ENCODE measurements around the gene INSYN2B.

INSYN2B gene

DNA sequence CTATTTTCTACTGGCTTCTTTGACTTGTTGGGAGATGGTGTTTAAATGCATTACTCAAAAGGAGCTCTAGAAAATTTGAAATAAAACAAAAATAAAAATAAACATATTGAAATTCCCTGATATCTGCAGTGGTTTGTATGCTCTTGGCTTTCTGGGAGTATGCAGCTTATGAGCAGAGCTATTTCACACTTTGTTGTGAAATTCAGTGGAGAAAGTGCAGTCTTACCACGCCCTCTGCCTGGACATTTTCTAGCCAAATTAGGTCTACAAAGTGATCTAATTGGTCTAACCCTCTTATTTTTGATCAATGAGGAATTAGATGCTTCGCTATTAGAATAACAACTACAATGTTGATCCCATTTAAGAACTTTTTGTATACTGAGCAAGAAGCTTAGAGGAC, 66.8 kb downstream of the INSYN2B start:
- no peak overlapping the region for H3K27ac ChIP-seq (ENCODE audit: low read length)
- H3K36me3 ChIP-seq (ENCODE audit: insufficient read depth, low read length): peaks cover 4% of the 10 kb centered on the region; the same call in 1 of the 2 replicates
- TF ChIP-seq, protein P1, sequence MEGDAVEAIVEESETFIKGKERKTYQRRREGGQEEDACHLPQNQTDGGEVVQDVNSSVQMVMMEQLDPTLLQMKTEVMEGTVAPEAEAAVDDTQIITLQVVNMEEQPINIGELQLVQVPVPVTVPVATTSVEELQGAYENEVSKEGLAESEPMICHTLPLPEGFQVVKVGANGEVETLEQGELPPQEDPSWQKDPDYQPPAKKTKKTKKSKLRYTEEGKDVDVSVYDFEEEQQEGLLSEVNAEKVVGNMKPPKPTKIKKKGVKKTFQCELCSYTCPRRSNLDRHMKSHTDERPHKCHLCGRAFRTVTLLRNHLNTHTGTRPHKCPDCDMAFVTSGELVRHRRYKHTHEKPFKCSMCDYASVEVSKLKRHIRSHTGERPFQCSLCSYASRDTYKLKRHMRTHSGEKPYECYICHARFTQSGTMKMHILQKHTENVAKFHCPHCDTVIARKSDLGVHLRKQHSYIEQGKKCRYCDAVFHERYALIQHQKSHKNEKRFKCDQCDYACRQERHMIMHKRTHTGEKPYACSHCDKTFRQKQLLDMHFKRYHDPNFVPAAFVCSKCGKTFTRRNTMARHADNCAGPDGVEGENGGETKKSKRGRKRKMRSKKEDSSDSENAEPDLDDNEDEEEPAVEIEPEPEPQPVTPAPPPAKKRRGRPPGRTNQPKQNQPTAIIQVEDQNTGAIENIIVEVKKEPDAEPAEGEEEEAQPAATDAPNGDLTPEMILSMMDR (IDR thresholded peaks at IDR 0.05; ENCODE audit: borderline replicate concordance, extremely low read depth, low read length, poor library complexity, severe bottlenecking): no peak
- no peak for TF ChIP-seq EZH2 (IDR thresholded peaks at IDR 0.05; ENCODE audit: borderline replicate concordance, low read depth, low read length, severe bottlenecking)
- H3K4me3 ChIP-seq (ENCODE audit: low read depth in 1 of 2, low read length in 2 of 2): no peak overlapping the region
- DNase-seq: no peak
- H3K4me2 ChIP-seq (ENCODE audit: insufficient read depth, low read length): no peak overlapping the region
- H4K20me1 ChIP-seq (ENCODE audit: insufficient read depth, low read length): 0 out of 2 replicates have a peak, but pooled peaks cover 2% of the 10 kb centered on the region
- no peaks in the 10 kb centered on the region for H3K79me2 ChIP-seq (ENCODE audit: insufficient read depth, low read length)
- H3K27me3 ChIP-seq (ENCODE audit: insufficient read depth, low read length, poor library complexity): no peaks in the 10 kb centered on the region
- ATAC-seq (ENCODE audit: insufficient read depth, low read depth): no peak
- no peak overlapping the region for H2AFZ ChIP-seq (ENCODE audit: low read depth, low read length)
- H3K4me1 ChIP-seq (ENCODE audit: insufficient read depth, low read length): no peaks in the 10 kb centered on the region
- H3K9me3 ChIP-seq (ENCODE audit: insufficient read depth, low read length, severe bottlenecking): no peaks in the 10 kb centered on the region
- H3K9ac ChIP-seq (ENCODE audit: low read depth, low read length): no peak overlapping the region

DNA sequence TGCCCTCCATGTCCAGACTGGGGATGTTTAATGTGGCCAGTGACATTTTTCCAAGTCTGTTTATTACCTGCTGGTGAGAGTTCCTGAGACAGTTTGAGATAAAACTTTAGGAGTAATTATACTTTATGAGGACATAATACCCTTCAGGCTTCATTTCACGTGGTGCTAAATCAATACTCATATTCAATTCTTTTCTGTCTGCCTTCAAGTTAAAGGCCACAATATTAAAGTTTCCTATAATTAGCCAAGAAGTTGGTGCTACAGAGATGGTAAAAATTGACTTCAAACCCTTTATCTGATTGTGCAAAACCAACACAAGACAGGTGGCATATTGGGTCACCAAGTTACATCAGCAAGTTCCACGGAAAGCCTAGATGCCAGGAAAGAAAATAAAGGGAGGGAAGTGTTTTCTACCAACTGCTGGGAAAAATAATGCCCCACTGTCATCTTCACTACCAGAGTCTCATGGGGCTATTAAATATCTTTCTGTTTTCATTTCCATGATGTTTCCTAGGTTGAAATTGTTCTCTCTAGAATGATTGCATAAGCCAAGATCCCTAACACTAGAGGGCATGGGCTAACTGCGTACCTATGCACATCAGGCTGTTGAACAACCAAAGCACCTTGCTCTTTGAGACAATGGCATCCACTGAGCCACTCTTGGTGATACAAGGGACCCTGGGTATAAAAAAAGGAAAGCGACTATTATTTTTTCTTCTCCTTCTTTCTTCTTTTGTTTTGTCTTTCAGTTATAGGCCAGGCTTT, 68.7 kb downstream of the INSYN2B start:
- DNase-seq: no peak
- H3K4me1 ChIP-seq (ENCODE audit: insufficient read depth, low read length): no peaks in the 10 kb centered on the region
- no peaks in the 10 kb centered on the region for H3K79me2 ChIP-seq (ENCODE audit: insufficient read depth, low read length)
- no peaks in the 10 kb centered on the region for H3K9me3 ChIP-seq (ENCODE audit: insufficient read depth, low read length, severe bottlenecking)
- no peak overlapping the region for H3K4me3 ChIP-seq (ENCODE audit: low read depth in 1 of 2, low read length in 2 of 2)
- H3K9ac ChIP-seq (ENCODE audit: low read depth, low read length): no peak overlapping the region
- peaks cover 7% of the 10 kb centered on the region; the same call in 1 of the 2 replicates for H3K36me3 ChIP-seq (ENCODE audit: insufficient read depth, low read length)
- TF ChIP-seq, protein P1 (IDR thresholded peaks at IDR 0.05; ENCODE audit: borderline replicate concordance, extremely low read depth, low read length, poor library complexity, severe bottlenecking): no peak
- no peak for TF ChIP-seq EZH2 (IDR thresholded peaks at IDR 0.05; ENCODE audit: borderline replicate concordance, low read depth, low read length, severe bottlenecking)
- H4K20me1 ChIP-seq (ENCODE audit: insufficient read depth, low read length): 0 out of 2 replicates have a peak, but pooled peaks cover 2% of the 10 kb centered on the region
- no peak for ATAC-seq (ENCODE audit: insufficient read depth, low read depth)
- H3K27ac ChIP-seq (ENCODE audit: low read length): no peak overlapping the region
- no peaks in the 10 kb centered on the region for H3K27me3 ChIP-seq (ENCODE audit: insufficient read depth, low read length, poor library complexity)
- H3K4me2 ChIP-seq (ENCODE audit: insufficient read depth, low read length): no peak overlapping the region
- H2AFZ ChIP-seq (ENCODE audit: low read depth, low read length): no peak overlapping the region

DNA sequence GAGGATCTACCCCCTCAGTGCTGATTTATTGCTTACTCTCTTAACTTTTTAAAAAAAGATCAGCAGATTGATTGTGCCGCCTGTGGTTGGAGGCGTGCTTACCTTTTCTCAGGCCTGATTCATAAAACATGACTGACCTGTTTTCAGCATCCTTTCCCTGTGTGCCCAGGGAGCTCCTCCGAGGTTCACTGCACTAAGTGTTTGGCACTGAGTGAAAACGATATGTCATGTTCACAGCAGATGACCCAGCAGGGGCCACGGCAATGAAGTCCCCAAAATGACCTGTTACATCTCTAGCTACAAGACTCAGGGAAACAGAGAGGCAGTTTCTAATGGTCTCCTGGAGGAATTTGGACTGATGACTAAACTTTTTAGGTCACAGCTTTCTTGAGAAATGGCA, 69.9 kb downstream of the INSYN2B start:
- H4K20me1 ChIP-seq (ENCODE audit: insufficient read depth, low read length): 0 out of 2 replicates have a peak, but pooled peaks cover 5% of the 10 kb centered on the region
- DNase-seq (no peak), ATAC-seq (ENCODE audit: insufficient read depth, low read depth) (no peak)
- H3K4me1 ChIP-seq (ENCODE audit: insufficient read depth, low read length): no peaks in the 10 kb centered on the region
- TF ChIP-seq, protein P1 (IDR thresholded peaks at IDR 0.05; ENCODE audit: borderline replicate concordance, extremely low read depth, low read length, poor library complexity, severe bottlenecking): no peak
- TF ChIP-seq EZH2 (IDR thresholded peaks at IDR 0.05; ENCODE audit: borderline replicate concordance, low read depth, low read length, severe bottlenecking): no peak
- H3K27ac ChIP-seq (ENCODE audit: low read length): no peak overlapping the region
- no peaks in the 10 kb centered on the region for H3K27me3 ChIP-seq (ENCODE audit: insufficient read depth, low read length, poor library complexity)
- no peaks in the 10 kb centered on the region for H3K79me2 ChIP-seq (ENCODE audit: insufficient read depth, low read length)
- H3K9ac ChIP-seq (ENCODE audit: low read depth, low read length): no peak overlapping the region
- H3K4me3 ChIP-seq (ENCODE audit: low read depth in 1 of 2, low read length in 2 of 2): no peak overlapping the region
- no peak overlapping the region for H2AFZ ChIP-seq (ENCODE audit: low read depth, low read length)
- H3K9me3 ChIP-seq (ENCODE audit: insufficient read depth, low read length, severe bottlenecking): no peaks in the 10 kb centered on the region
- no peak overlapping the region for H3K4me2 ChIP-seq (ENCODE audit: insufficient read depth, low read length)
- peaks cover 3% of the 10 kb centered on the region; the same call in 1 of the 2 replicates for H3K36me3 ChIP-seq (ENCODE audit: insufficient read depth, low read length)

All from DND-41 (cell line).